Activated CD4-positive, alpha-beta memory T cell treated with anti-CD3 and anti-CD28 coated beads, Interleukin-2, amount 10 ng/mL, durations not matched to agents 7 days and 5 days (primary cell): ENCODE data around the gene NHLRC4. TPM values are rescaled to one million over a fixed set of nuclear protein-coding genes. Genes with fewer than 3 reads are reported as not detected.

Experiments
- CTCF ChIA-PET: fragments of 350-600 bp; sonication (Branson Sonifier 250); formaldehyde crosslinking; loops from one replicate; lab custom pipeline; 2021; ENCODE audit warnings: antibody characterized with exemption, inconsistent platforms; lab: Charles Lee
- POLR2A ChIA-PET: fragments of 350-600 bp; sonication (Branson Sonifier 250); formaldehyde crosslinking; loops from one replicate; lab custom pipeline; 2021; ENCODE audit warnings: antibody characterized with exemption; lab: Charles Lee
- DNase-seq: peaks from one replicate; pipeline ENCODE4 v3.0.0-alpha.2; 2020
- H3K27ac Mint-ChIP-seq: one replicate; pipeline ENCODE4 v1.8.0; 2021; ENCODE audit warnings: mild to moderate bottlenecking, mixed read lengths
- H3K27me3 Mint-ChIP-seq: one replicate; pipeline ENCODE4 v1.8.0; 2021; ENCODE audit warnings: mixed read lengths
- H3K36me3 Mint-ChIP-seq: one replicate; pipeline ENCODE4 v1.8.0; 2021; ENCODE audit warnings: low read depth, mixed read lengths
- H3K4me1 Mint-ChIP-seq: one replicate; pipeline ENCODE4 v1.8.0; 2021; ENCODE audit warnings: mixed read lengths
- H3K4me3 Mint-ChIP-seq: one replicate; pipeline ENCODE4 v1.8.0; 2021; ENCODE audit warnings: mild to moderate bottlenecking, mixed read lengths
- H3K9me3 Mint-ChIP-seq: one replicate; pipeline ENCODE4 v1.8.0; 2021; ENCODE audit warnings: mixed read lengths
- total RNA-seq, 2 experiments: library from RNA; stranded (reverse); gene quantifications; one replicate each; pipeline ENCODE4 v1.2.3, GENCODE V29; 2021

Gene NHLRC4
- total RNA-seq, 2 experiments from 2014 or later: 2.3 to 2.6 TPM

DNA sequence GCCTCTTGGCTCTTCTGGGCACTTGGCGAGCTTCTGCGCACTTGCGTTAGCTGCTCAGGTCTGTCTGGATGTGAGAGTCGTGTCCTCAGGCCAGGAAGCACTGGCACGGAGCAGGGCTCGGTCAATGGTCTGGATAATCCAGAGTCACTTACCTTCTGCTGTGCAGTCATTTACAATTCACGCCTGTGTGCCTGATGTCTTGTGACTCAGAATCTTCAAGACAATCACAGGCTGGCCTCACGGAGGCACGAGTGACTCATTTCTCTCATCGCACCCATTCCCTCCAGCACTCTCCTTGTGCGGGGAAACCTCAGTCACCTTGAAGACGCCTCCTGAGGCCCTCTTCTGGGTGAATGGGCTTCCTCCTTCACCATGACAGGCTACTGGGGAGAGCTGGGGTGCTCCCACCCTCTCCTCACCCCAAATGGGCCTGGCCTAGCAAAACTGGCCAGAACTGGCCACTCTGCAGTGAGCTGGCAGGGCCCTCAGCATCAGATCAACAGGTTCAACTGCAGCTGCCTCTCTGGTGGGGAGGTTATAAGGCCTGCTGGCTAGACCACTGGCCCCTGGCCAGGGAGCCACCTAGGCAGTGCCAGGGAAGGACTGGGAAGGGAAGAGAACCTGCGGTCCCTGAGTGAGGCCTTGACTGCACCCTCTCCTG is 41.2 kb upstream of the NHLRC4 start:
- H3K27ac Mint-ChIP-seq: peak overlapping the region; percentile 97
- DNase-seq: peak; percentile 82
- no peaks in the 10 kb centered on the region for H3K27me3 Mint-ChIP-seq
- peaks cover 21% of the 10 kb centered on the region for H3K36me3 Mint-ChIP-seq
- CTCF ChIA-PET: no interaction called here
- H3K4me1 Mint-ChIP-seq: peaks cover 40% of the 10 kb centered on the region
- no peaks in the 10 kb centered on the region for H3K9me3 Mint-ChIP-seq
- H3K4me3 Mint-ChIP-seq: peak overlapping the region; percentile 76
- POLR2A ChIA-PET: interaction anchor here (0.9 to 2.3 kb wide), 3 partner anchors 63 to 473 kb away, joined by 3 to 7 read pairs (median 5); partner anchors contain the start of genes POLR3K, RAB11FIP3 and SNRNP25

DNA sequence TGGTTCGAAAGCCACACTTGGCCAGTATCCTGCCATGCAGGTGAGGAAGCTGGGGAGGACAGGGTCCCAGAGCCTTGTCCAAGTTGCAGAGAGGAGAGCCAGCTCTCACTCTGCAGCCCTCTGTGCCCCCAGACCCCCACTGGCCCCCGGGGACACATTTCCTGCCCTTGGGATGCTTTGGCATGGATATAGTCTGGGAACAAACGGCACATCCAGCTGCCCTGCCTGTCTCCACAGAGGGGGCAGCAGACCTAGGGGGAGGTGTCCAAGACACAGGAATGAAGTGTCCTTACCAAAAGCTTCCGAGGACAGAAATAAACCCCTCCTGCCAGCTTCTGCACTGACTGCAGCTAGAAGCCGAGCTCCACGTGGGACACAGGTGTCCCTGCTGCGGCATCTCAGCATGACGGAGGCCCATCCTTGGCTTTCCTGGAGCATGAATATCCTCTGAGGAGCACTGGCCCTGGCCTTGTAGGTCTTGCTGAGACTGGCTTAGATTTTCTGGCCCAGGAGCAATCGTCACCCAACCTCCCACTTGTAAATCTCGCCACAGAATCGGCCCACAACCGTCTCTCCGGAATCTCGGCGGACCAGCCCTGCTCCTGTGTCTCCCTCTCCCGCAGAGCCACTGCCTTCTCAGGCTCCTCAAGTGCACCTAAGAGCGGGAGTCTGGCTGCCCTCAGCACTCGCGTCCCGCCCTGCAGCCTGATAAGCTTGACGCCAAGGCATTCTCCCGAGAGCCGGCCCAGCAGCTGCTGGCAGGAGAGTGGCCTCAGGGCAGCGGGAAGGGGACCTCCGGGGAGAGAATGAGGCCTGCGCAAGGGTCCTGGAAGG is 40.4 kb upstream of the NHLRC4 start:
- Mint-ChIP-seq H3K36me3 (peaks cover 21% of the 10 kb centered on the region), H3K4me1 (peaks cover 40% of the 10 kb centered on the region), H3K9me3 (no peaks in the 10 kb centered on the region), H3K4me3 (peak overlapping the region; percentile 76), H3K27me3 (no peaks in the 10 kb centered on the region), H3K27ac (peak overlapping the region; percentile 97)
- POLR2A ChIA-PET: interaction anchor here (0.7 to 2.3 kb wide), 8 partner anchors 11 to 473 kb away, joined by 3 to 7 read pairs (median 4); partner anchors contain the start of genes METTL26, POLR3K, RAB11FIP3 and SNRNP25
- CTCF ChIA-PET: interaction anchor here (0.6 to 1.1 kb wide), 3 partner anchors 110 to 293 kb away, joined by 3 to 4 read pairs (median 3); partner anchors contain the start of gene RHOT2
- peak; percentile 23 for DNase-seq

DNA sequence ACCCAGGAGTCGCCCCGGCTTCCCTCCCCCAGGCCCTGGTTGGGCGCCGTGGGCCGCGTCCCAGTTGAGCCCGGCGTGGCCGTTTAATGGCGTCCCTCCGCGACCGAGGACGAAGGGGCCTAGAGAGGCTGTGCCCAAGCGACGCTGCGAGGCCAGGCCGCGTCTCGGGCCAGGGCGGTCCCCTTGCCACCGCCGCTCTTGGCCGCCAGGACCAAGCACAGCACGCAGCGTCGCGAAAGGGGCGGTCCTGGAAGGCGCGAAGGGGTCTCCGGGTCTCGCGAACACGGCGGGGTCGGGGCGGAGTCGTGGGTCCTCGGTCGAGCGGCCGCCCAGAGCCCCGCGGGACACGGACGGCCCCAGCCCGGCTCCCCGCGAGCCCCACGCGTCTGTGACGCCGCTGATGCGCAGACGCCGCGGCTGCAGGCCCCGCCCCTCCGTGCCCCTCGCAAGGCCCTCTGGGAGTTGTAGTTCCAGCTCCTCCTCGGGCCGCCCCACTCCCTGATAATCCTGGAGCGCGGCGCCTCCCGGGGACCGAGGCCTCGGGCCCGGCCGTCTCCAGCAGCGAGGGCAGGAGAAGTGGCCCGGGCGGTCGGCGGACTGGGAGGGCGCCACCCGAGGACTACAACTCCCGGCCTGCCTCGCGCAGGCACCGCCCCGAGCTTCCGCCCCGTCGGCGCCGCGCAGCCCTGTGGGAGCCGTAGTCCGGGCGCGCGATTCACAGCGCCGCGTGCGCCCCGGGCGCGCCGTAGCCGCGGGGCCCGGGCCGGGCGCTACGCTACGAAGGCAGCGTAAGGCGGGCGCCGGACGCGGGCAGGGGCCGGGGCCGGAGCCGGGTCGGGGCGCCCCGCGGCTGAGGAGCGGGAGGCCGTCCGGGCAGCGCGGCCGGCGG is 39.5 kb upstream of the NHLRC4 start, which contains the start of gene CAPN15:
Gene CAPN15 (plus strand): TSS at position 698 of the 889 bp plus-strand sequence. CDS start 19,127 bp downstream, outside the sequence.
- peak; percentile 86 for DNase-seq
- POLR2A ChIA-PET: interaction anchor here (0.7 to 2.3 kb wide), 10 partner anchors 10 to 122 kb away, joined by 3 to 7 read pairs (median 4); partner anchors contain the start of genes METTL26, NHLRC4, RAB11FIP3 and WDR90
- CTCF ChIA-PET: interaction anchor here (0.6 to 1.1 kb wide), 3 partner anchors 109 to 294 kb away, joined by 3 to 4 read pairs (median 3); partner anchors contain the start of gene RHOT2
- no peaks in the 10 kb centered on the region for H3K27me3 Mint-ChIP-seq
- peak within 1 kb of the TSS; percentile 97 for H3K27ac Mint-ChIP-seq
- H3K36me3 Mint-ChIP-seq: peaks cover 21% of the 10 kb centered on the region
- H3K9me3 Mint-ChIP-seq: no peaks in the 10 kb centered on the region
- peak within 1 kb of the TSS; percentile 94 for H3K4me3 Mint-ChIP-seq
- peaks cover 40% of the 10 kb centered on the region for H3K4me1 Mint-ChIP-seq

DNA sequence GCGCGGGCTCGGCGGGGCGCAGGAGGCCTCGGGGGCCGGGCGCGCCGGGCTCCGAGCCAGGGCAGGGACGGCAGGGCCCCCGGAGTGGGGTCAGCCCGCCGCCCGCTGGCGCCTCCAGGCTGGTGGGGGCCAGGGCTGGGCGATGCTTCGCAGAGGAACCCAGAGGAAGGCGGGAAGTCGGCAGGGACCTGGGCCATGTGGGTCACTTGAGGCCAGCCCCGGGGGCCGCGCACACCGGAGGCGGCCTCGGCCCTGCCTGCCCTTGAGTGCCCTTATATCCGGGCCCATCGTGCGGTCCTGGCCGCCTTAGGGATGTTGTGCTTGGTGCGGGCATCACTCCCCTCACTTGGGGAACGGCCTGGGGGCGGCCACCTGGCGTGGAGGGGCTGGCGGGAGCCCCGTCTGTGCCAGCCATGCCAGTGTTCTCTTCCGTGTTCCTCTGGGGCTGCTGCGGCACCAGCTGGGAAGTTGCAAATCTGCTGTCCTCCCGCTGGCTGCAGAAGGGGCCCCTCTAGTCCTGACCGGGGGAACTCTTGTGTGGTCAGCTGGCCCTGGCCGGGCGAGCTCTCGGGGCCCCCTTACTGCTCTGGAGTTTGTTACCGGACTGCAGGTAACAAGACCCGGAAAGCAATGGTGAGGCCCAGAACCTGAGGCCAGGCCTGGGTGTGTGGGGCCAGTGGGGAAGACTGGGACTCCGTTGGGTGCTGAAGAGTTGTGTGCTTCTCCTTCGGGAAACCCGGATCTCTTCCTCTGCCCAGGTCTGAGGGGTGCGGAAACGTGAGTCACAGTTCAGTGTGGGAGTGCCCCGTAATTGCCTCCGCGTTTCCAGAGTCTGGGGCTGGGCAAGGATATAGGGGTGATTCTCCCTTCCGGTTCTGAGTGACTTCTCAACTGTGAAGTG is 38.4 kb upstream of the NHLRC4 start:
- peak; percentile 53 for DNase-seq
- no peaks in the 10 kb centered on the region for H3K9me3 Mint-ChIP-seq
- H3K4me3 Mint-ChIP-seq: peak overlapping the region; percentile 94
- peaks cover 39% of the 10 kb centered on the region for H3K4me1 Mint-ChIP-seq
- peaks cover 21% of the 10 kb centered on the region for H3K36me3 Mint-ChIP-seq
- POLR2A ChIA-PET: interaction anchor here (0.7 to 1.5 kb wide), 5 partner anchors 12 to 99 kb away, joined by 3 to 5 read pairs (median 3); partner anchors contain the start of gene NHLRC4
- CTCF ChIA-PET: no interaction called here
- peak overlapping the region; percentile 97 for H3K27ac Mint-ChIP-seq
- no peaks in the 10 kb centered on the region for H3K27me3 Mint-ChIP-seq

DNA sequence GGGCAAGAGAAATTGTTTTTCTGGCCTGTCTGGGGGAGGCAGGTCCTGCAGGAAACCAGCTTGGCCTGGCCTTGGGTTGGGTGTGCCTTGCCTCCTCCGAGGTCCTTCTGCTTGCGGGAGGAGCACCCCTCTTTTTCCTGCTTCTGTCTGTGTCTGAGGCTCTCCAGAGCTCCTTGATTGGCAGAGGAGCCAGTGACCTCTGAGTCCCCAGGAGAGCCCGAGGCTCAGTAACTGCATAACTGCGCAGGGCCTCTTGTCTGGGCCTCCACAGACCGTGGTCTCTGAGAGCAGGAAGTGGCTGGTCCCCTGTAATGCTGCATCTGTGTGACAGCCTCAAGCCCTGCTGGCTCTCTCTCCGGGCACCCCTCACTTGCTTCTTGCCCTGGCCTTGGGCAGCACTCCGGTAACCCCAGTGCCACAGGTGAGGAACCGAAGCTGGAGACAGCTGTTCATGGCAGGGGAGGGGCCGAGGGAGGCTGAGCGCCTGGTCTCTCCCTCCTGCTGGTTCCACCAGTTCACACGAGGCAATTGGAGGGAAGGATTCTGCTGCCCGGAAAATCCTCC is 37.7 kb upstream of the NHLRC4 start:
- CTCF ChIA-PET: no interaction called here
- Mint-ChIP-seq H3K4me3 (peak overlapping the region; percentile 94), H3K4me1 (peaks cover 37% of the 10 kb centered on the region), H3K27me3 (no peaks in the 10 kb centered on the region), H3K36me3 (peaks cover 21% of the 10 kb centered on the region), H3K9me3 (no peaks in the 10 kb centered on the region), H3K27ac (peak overlapping the region; percentile 97)
- DNase-seq: peak; percentile 63
- POLR2A ChIA-PET: interaction anchor here (0.7 to 1.4 kb wide), 2 partner anchors 11 to 60 kb away, joined by 3 read pairs; no protein-coding TSS in a partner anchor

DNA sequence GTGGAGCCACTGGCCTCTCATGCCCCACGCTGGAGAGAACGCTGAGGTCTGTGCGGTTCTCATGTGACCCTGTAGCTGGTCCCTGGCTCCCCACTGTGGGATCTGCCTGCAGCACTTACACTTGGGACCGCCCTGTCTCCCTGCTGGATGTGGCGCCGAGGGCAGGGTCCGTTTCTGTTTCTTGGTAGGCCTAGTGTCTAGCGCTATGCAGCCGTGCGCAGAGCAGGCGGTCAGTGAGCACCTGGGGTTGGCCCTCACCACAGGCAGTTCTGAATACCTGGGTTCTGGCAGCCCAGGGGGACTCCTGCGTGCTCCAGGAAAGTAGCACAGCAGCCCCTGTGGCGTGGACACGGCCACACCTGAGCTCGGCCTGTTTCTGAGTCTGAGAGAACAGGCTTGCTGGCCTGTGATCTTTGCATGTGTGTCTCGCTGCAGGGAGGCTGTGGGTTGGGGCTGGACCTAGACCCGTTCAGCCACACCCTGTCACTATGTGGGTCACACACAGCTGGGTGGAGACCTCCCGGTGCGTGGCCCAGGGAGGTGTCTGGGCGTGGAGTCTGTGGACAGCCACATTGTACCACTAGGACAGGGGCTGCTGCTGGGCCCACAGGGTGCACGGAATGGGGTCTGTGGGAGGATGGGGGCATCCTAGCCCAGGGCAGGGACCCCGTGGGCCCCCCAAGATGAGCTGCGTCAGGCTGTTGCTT is 36.5 kb upstream of the NHLRC4 start:
- Mint-ChIP-seq H3K9me3 (no peaks in the 10 kb centered on the region), H3K36me3 (peaks cover 21% of the 10 kb centered on the region), H3K27me3 (no peaks in the 10 kb centered on the region), H3K27ac (peak overlapping the region; percentile 68), H3K4me3 (peak overlapping the region; percentile 94), H3K4me1 (peaks cover 37% of the 10 kb centered on the region)
- POLR2A ChIA-PET: interaction anchor here (0.8 kb wide), 1 partner anchor 58 kb away, joined by 3 read pairs; no protein-coding TSS in a partner anchor
- CTCF ChIA-PET: no interaction called here
- DNase-seq: no peak

DNA sequence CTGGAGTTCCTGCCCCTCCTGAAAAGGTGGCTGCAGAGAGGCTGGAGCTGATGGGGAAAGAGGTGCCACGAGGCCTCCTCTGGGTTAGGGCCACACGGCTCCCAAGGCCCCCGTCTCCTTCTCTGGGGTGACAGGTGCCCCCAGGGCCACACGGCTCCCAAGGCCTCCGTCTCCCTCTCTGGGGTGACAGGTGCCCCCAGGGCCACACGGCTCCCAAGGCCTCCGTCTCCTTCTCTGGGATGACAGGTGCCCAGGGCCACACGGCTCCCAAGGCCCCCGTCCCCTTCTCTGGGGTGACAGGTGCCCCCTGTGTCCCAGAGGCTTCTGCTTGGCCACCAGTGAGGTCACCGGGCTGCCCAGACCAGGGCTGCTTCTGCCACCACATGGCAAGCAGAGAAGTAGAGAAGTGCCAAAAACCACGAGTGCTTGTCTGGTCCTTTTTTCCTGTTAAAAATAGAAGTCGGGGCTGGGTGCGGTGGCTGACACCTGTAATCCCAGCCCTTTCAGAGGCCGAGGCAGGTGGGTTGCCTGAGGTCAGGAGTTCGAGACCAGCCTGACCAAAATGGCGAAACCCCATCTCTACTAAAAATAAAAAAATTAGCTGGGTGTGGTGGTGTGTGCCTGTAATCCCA is 35.2 kb upstream of the NHLRC4 start:
- H3K27ac Mint-ChIP-seq: no peak overlapping the region
- peaks cover 18% of the 10 kb centered on the region for H3K36me3 Mint-ChIP-seq
- no peak for DNase-seq
- H3K27me3 Mint-ChIP-seq: no peaks in the 10 kb centered on the region
- ChIA-PET CTCF (no interaction called here), POLR2A (no interaction called here)
- H3K9me3 Mint-ChIP-seq: no peaks in the 10 kb centered on the region
- no peak overlapping the region for H3K4me3 Mint-ChIP-seq
- H3K4me1 Mint-ChIP-seq: peaks cover 27% of the 10 kb centered on the region

DNA sequence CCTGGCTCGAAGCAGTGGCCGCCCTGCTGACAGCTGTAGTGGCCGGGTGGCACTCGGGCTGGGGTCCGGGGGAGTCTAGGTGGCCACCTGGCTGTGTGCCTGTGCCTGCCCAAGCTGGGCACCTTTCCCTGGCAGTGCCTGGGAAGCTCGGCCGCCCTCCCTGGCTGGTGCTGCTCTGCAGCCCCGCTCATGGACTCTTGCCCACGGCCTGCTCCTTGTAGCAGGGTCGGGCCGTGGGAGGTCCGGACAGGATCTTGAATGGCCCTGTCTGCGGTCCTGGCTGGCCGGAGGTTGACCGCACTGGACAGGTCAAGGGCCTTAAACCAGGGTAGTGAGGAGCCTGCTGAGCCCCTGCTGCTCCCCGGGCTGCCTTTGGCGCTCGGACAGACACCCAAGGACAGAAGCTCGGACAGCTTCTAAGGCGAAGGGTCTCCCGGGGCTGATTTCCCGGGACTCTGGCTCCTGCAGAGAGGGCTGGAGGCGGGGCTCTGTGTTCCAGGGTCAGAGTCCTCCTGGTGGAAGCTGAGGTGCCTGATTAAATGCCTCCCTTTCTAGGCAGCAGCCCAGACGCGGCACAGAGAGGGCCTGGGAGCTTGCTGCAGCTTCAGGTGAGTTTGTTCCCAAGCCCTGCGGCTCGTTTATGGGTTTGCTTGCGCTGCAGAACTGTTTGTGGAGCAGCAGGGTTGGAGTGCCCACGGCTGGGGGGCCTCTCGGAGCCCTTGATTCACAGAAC is 33.2 kb upstream of the NHLRC4 start:
- Mint-ChIP-seq H3K27me3 (no peaks in the 10 kb centered on the region), H3K27ac (no peak overlapping the region), H3K4me1 (peaks cover 26% of the 10 kb centered on the region), H3K4me3 (no peak overlapping the region), H3K36me3 (peaks cover 27% of the 10 kb centered on the region), H3K9me3 (no peaks in the 10 kb centered on the region)
- no peak for DNase-seq
- ChIA-PET CTCF (no interaction called here), POLR2A (no interaction called here)

DNA sequence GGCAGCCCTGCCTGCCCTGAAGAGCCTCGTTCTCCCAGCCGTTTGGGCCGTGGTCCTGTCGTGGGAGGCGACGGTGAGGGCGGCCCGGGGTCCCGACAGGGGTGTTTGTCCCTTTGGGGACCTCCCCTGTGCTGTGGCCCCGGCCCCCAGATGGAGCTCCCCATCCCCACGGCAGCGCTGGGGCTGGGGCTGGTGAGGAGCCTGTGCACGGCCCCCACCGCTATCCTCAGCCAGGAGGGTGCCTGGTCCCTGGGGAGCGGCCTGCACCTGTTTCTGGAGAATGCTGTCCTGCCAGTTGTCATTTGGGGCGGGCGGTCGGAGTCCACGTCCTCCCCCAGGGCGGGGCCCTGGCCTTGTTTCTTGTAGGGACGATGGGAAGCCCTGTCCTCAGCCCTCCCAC is 32.7 kb upstream of the NHLRC4 start:
- Mint-ChIP-seq H3K27ac (no peak overlapping the region), H3K4me3 (no peak overlapping the region), H3K9me3 (no peaks in the 10 kb centered on the region), H3K36me3 (peaks cover 25% of the 10 kb centered on the region), H3K4me1 (peaks cover 24% of the 10 kb centered on the region), H3K27me3 (no peaks in the 10 kb centered on the region)
- no peak for DNase-seq
- ChIA-PET CTCF (no interaction called here), POLR2A (no interaction called here)

DNA sequence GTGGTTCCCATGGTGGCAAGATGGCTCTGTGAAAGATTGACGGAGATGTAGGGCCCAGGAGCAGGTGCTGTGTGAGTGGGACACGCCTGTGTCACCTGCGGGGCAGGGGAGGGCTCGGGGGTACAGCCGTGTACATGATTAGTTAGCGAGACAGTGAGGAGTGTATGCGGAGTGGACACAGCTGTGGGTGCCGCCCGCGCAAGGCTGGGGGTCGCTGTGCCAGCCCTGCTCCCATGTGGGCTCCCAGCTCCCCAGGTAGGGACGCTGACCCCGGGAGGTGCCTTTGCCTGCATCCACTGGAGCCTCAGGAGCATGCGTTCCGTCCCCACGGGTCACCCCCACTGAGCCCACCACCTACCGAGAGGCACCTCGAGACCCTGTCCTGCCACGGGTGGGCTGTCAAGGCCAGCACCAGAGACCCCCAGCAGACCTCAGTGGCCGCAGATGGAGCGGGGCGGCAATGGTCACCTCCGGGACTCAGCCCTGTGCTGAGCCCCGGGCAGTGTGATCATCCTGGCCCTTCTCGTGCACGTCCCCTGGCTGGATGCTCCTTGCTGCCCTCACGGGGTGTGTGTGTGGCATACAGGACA is 31.9 kb upstream of the NHLRC4 start:
- H3K4me3 Mint-ChIP-seq: no peak overlapping the region
- CTCF ChIA-PET: no interaction called here
- POLR2A ChIA-PET: no interaction called here
- H3K4me1 Mint-ChIP-seq: peaks cover 17% of the 10 kb centered on the region
- H3K9me3 Mint-ChIP-seq: no peaks in the 10 kb centered on the region
- no peaks in the 10 kb centered on the region for H3K27me3 Mint-ChIP-seq
- H3K27ac Mint-ChIP-seq: no peak overlapping the region
- peaks cover 20% of the 10 kb centered on the region for H3K36me3 Mint-ChIP-seq
- DNase-seq: no peak
